H1 (cell line): ENCODE results near the gene SKAP1. TPM values are rescaled to one million over a fixed set of nuclear protein-coding genes. Genes with fewer than 3 reads are reported as not detected.

Experiments
- CTCF ChIA-PET: fragments of 300-600 bp; sonication (Branson Sonifier 250); formaldehyde crosslinking; loops from one replicate; lab custom pipeline; 2021; ENCODE audit not compliant: partially characterized antibody; lab: Charles Lee
- POLR2A ChIA-PET: fragments of 300-600 bp; sonication (Branson Sonifier 250); formaldehyde crosslinking; loops from one replicate; lab custom pipeline; 2021; ENCODE audit warnings: inconsistent platforms; ENCODE audit not compliant: partially characterized antibody; lab: Charles Lee
- DNase-seq, 2 experiments: peaks; one replicate each; pipeline versions ENCODE4 v3.0.0 to v3.0.0-alpha.2; 2010 to 2022; ENCODE audit warnings: low spot score in 2 of 2, low read depth in 1 of 2, mixed read lengths in 1 of 2
- FAIRE-seq: peaks from 2 replicates; lab custom pipeline; 2011; peaks lifted over from hg19 to GRCh38; lab: Jason Lieb, UNC
- H2AFZ ChIP-seq: 2 replicates; pipeline ENCODE4 v1.8.1; 2012; ENCODE audit warnings: low read length, inconsistent platforms
- H2AK5ac ChIP-seq: 2 replicates; pipeline ENCODE4 v1.6.1; 2013; ENCODE audit warnings: low read depth, low read length
- H2BK120ac ChIP-seq: replicated peaks from 2 replicates; pipeline ENCODE3; 2013; ENCODE audit warnings: low read depth, low read length, inconsistent platforms
- H2BK12ac ChIP-seq: 2 replicates; pipeline ENCODE4 v1.6.1; 2013; ENCODE audit warnings: low read depth, low read length
- H2BK15ac ChIP-seq: 2 replicates; pipeline ENCODE4 v1.6.1; 2013; ENCODE audit warnings: low read length
- H2BK20ac ChIP-seq: 2 replicates; pipeline ENCODE4 v1.6.1; 2013; ENCODE audit warnings: low read length
- H2BK5ac ChIP-seq: 2 replicates; pipeline ENCODE4 v1.6.1; 2013; ENCODE audit warnings: low read depth, low read length
- H3K14ac ChIP-seq: 2 replicates; pipeline ENCODE4 v1.6.1; 2013; ENCODE audit warnings: inconsistent platforms; ENCODE audit not compliant: insufficient read length
- H3K18ac ChIP-seq: 2 replicates; pipeline ENCODE4 v1.6.1; 2013; ENCODE audit warnings: low read length; ENCODE audit errors: extremely low read depth
- H3K23ac ChIP-seq: 2 replicates; pipeline ENCODE4 v1.6.1; 2013; ENCODE audit warnings: inconsistent platforms; ENCODE audit not compliant: insufficient read length
- H3K23me2 ChIP-seq: 2 replicates; pipeline ENCODE4 v1.6.1; 2013; ENCODE audit warnings: low read depth, low read length
- H3K27ac ChIP-seq: 2 replicates; pipeline ENCODE4 v1.6.1; 2011; ENCODE audit warnings: low read depth, low read length, inconsistent platforms
- H3K27me3 ChIP-seq, 4 experiments: replicated peaks in 1 of 4; 1 replicate in 1 of 4; 2 replicates in 3 of 4; pipeline versions ENCODE4 v1.6.1 to v1.8.1; 2011 to 2013; ENCODE audit warnings: low read length in 3 of 4, mild to moderate bottlenecking in 3 of 4, inconsistent platforms in 2 of 4, mixed read lengths in 2 of 4, moderate library complexity in 1 of 4; ENCODE audit not compliant: control insufficient read depth in 3 of 4, insufficient read depth in 3 of 4; ENCODE audit errors: extremely low read depth in 1 of 4
- H3K36me3 ChIP-seq, 4 experiments: 2 replicates each; pipeline versions ENCODE4 v1.6.1 to v1.8.1; 2011 to 2013; ENCODE audit warnings: mild to moderate bottlenecking in 4 of 4, low read length in 3 of 4, moderate library complexity in 2 of 4, control low read depth in 1 of 4, inconsistent platforms in 1 of 4; ENCODE audit not compliant: insufficient read depth in 4 of 4, control insufficient read depth in 2 of 4
- H3K4ac ChIP-seq: replicated peaks from 2 replicates; pipeline ENCODE3; 2013; ENCODE audit warnings: low read length, low read depth, mixed read lengths, inconsistent platforms; ENCODE audit not compliant: insufficient read length
- H3K4me1 ChIP-seq, 4 experiments: replicated peaks in 1 of 4; 1 replicate in 1 of 4; 2 replicates in 3 of 4; pipeline versions ENCODE4 v1.6.1 to v1.8.1; 2011 to 2013; ENCODE audit warnings: low read length in 3 of 4, inconsistent platforms in 2 of 4, mixed read lengths in 1 of 4; ENCODE audit not compliant: insufficient read depth in 4 of 4, control insufficient read depth in 3 of 4
- H3K4me2 ChIP-seq, 2 experiments: 2 replicates each; pipeline versions ENCODE4 v1.6.1 to v1.8.1; 2011 to 2013; ENCODE audit warnings: low read depth in 2 of 2, low read length in 2 of 2, control low read depth in 1 of 2, inconsistent platforms in 1 of 2, mild to moderate bottlenecking in 1 of 2; ENCODE audit not compliant: insufficient read depth in 1 of 2
- H3K4me3 ChIP-seq, 4 experiments: fragments of 200-600, 300-600 bp in 1 of 4; sonication (generic), shearing (Covaris generic), sonication (Bioruptor Twin) in 1 of 4; 2 replicates each; pipeline versions ENCODE4 v1.5.1 to v1.8.1; 2011 to 2016; ENCODE audit warnings: low read length in 4 of 4, low read depth in 3 of 4, control low read depth in 2 of 4, inconsistent platforms in 2 of 4, mild to moderate bottlenecking in 2 of 4, mixed read lengths in 1 of 4, moderate library complexity in 1 of 4; ENCODE audit not compliant: insufficient read depth in 2 of 4; ENCODE audit errors: extremely low read depth in 1 of 4
- H3K56ac ChIP-seq: replicated peaks from 2 replicates; pipeline ENCODE3; 2013; ENCODE audit warnings: low read depth, mild to moderate bottlenecking, mixed read lengths, low read length, inconsistent platforms; ENCODE audit not compliant: insufficient read length
- H3K79me1 ChIP-seq: 2 replicates; pipeline ENCODE4 v1.6.1; 2013; ENCODE audit warnings: low read depth, low read length, control low read depth
- H3K79me2 ChIP-seq, 2 experiments: 2 replicates each; pipeline versions ENCODE4 v1.6.1 to v1.8.1; 2012 to 2013; ENCODE audit warnings: low read length in 2 of 2, mild to moderate bottlenecking in 2 of 2, inconsistent platforms in 1 of 2; ENCODE audit not compliant: insufficient read depth in 2 of 2, control insufficient read depth in 1 of 2
- H3K9ac ChIP-seq, 4 experiments: replicated peaks in 1 of 4; 1 replicate in 1 of 4; 2 replicates in 3 of 4; pipeline versions ENCODE4 v1.6.1 to v1.8.1; 2011 to 2013; ENCODE audit warnings: low read depth in 3 of 4, low read length in 3 of 4, control low read depth in 2 of 4, mild to moderate bottlenecking in 2 of 4, moderate library complexity in 2 of 4, inconsistent platforms in 1 of 4; ENCODE audit errors: extremely low read depth in 1 of 4
- H3K9me3 ChIP-seq, 2 experiments: 2 replicates each; pipeline versions ENCODE4 v1.6.1 to v1.8.1; 2012 to 2013; ENCODE audit warnings: mild to moderate bottlenecking in 2 of 2, moderate library complexity in 2 of 2, control low read depth in 1 of 2, inconsistent platforms in 1 of 2, low read depth in 1 of 2, low read length in 1 of 2, mixed read lengths in 1 of 2; ENCODE audit not compliant: insufficient read depth in 2 of 2
- H4K20me1 ChIP-seq, 2 experiments: replicated peaks in 1 of 2; 2 replicates each; pipeline versions ENCODE3 to v1.8.1; 2011 to 2013; ENCODE audit warnings: inconsistent platforms in 2 of 2, low read length in 2 of 2, mild to moderate bottlenecking in 1 of 2; ENCODE audit not compliant: insufficient read depth in 2 of 2, control insufficient read depth in 1 of 2
- H4K5ac ChIP-seq: 2 replicates; pipeline ENCODE4 v1.6.1; 2013; ENCODE audit warnings: low read length, low read depth, mixed read lengths, inconsistent platforms; ENCODE audit not compliant: insufficient read length
- H4K8ac ChIP-seq: 2 replicates; pipeline ENCODE4 v1.8.0; 2013; ENCODE audit warnings: mild to moderate bottlenecking, moderate library complexity, low read length, inconsistent platforms; ENCODE audit not compliant: insufficient read depth; ENCODE audit errors: extremely low read depth
- H4K91ac ChIP-seq: replicated peaks from 2 replicates; pipeline ENCODE3; 2013; ENCODE audit warnings: low read length, mixed read lengths, inconsistent platforms; ENCODE audit not compliant: insufficient read length
- FOSL1 ChIP-seq: IDR thresholded peaks from 2 replicates; pipeline ENCODE4 v1.6.1; 2011; ENCODE audit warnings: mild to moderate bottlenecking, low read depth, low read length, moderate library complexity; ENCODE audit not compliant: insufficient read depth
- GTF2F1 ChIP-seq: IDR thresholded peaks from 2 replicates; pipeline ENCODE4 v1.6.1; 2012; ENCODE audit warnings: low read depth, low read length, improper control_type of control experiment, borderline replicate concordance
- KDM4A ChIP-seq: IDR thresholded peaks from one replicate; pipeline ENCODE4 v1.7.1; 2012; ENCODE audit warnings: low read depth, mild to moderate bottlenecking, moderate library complexity, low read length, inconsistent platforms; ENCODE audit not compliant: severe bottlenecking
- NANOG ChIP-seq: IDR thresholded peaks from 2 replicates; pipeline ENCODE4 v1.6.1; 2011; ENCODE audit warnings: low read length, low read depth, mild to moderate bottlenecking, inconsistent platforms; ENCODE audit not compliant: insufficient read depth, poor library complexity, severe bottlenecking
- POLR2A ChIP-seq, 2 experiments: IDR thresholded peaks; 1 replicate in 1 of 2; 2 replicates in 1 of 2; pipeline ENCODE4 v1.6.1; 2011; ENCODE audit warnings: low read depth in 2 of 2, low read length in 2 of 2, mild to moderate bottlenecking in 2 of 2; ENCODE audit errors: control extremely low read depth in 1 of 2
- RXRA ChIP-seq: IDR thresholded peaks from 2 replicates; pipeline ENCODE4 v1.6.1; 2011; ENCODE audit warnings: low read depth, mild to moderate bottlenecking, low read length, moderate library complexity; ENCODE audit not compliant: insufficient read depth
- SAP30 ChIP-seq: fragments of 300-600 bp; sonication (generic); IDR thresholded peaks from 2 replicates; pipeline ENCODE4 v1.7.1; 2012; ENCODE audit warnings: low read length, moderate library complexity, mild to moderate bottlenecking, inconsistent platforms; ENCODE audit not compliant: insufficient read depth, insufficient replicate concordance
- SIX5 ChIP-seq: IDR thresholded peaks from 2 replicates; pipeline ENCODE4 v1.6.1; 2011; ENCODE audit warnings: mild to moderate bottlenecking, low read depth, low read length
- SRF ChIP-seq: IDR thresholded peaks from 2 replicates; pipeline ENCODE4 v1.6.1; 2011; ENCODE audit warnings: mild to moderate bottlenecking, low read depth, low read length, moderate library complexity
- WGBS, 2 experiments: shearing (Covaris generic) in 1 of 2; methylation state at CpG; one replicate each; pipeline versions ENCODE4 v1.1.6 to v1.1.7; 2013 to 2015; ENCODE audit warnings: low lambda C conversion rate in 2 of 2, mixed read lengths in 2 of 2, inconsistent platforms in 1 of 2, low coverage in 1 of 2, missing lambda C conversion rate in 1 of 2; ENCODE audit not compliant: insufficient replicate concordance in 2 of 2, insufficient coverage in 1 of 2, insufficient read length in 1 of 2; ENCODE audit errors: extremely low coverage in 1 of 2, missing lambda C conversion rate in 1 of 2; 5-methylcytosine and 5-hydroxymethylcytosine counted together
- polyA plus RNA-seq, 7 experiments: library from polyadenylated mRNA; depleted of rRNA in 3 of 7; stranded (reverse) in 5 of 7; unstranded in 2 of 7; fragments of >200 nt in 5 of 7; fragments of 200-250 nt in 2 of 7; gene quantifications; 1 replicate in 5 of 7; 2 replicates in 1 of 7; 4 replicates in 1 of 7; pipeline versions ENCODE4 v1.2.1 to v1.2.3, GENCODE V29; 2011 to 2013; ENCODE audit warnings: missing spikeins in 2 of 7, mixed read lengths in 2 of 7
- total RNA-seq: library from RNA; stranded (reverse); fragmentation: NEBNext Ultra II Directional; extraction: Animal tissue kit (Norgen Biotek cat#: 25700); gene quantifications from 2 replicates; pipeline ENCODE4 v1.2.1, GENCODE V29; 2021

The SKAP1 gene
- total and polyA plus RNA-seq, 2 of the 8 experiments (the other 6 are each of a cell fraction or from before 2014, with no cell fraction given): not detected

DNA sequence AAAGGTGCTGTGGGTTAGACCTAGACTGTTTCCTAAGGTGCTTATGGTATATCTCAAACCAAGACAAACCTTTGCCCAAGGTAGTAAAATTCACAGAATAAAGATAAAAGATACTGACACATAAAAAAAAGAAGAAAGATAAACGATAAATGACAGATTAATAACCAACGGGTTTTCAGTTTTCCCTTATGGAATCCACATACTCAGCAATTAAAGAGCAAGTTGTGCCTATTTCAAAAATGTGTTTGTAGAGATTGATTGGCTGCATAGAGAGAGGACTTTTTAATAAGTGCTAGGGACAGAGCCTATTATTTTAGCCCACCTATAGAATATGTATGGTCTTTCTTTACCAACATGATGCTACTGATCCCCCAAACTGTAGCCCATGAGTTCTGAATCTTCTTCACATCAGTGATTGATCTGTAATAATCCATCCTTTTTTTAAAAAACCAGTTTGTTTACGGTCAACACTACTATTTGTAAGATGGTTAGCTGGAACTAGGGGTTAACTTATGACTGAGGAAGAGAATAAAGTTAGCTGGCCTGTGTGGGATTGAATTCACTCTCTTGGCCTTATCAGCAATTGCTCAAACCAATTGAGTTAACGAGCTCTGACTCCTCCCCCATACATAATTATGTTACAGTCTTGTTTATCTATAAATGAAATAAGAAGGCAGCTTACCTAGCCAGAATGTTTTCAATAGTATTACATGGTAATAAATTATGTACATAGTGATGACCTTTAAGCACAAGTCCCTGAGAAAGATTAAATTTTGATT, 268.7 kb downstream of the SKAP1 start:
- 77% methylated on average over 4 of the region's 4 CpGs; no CpG with 5 or more reads in 1 of the 2 experiments for WGBS, 2 experiments
- Histone ChIP-seq H3K9me3 (no peaks in the 10 kb centered on the region), H2BK20ac (no peak overlapping the region; the same call in 1 of the 2 replicates), H4K91ac (no peak overlapping the region), H3K79me1 (no peaks in the 10 kb centered on the region), H3K4me3 (peak overlapping the region in 1 of 4 experiments; percentile 41; a peak in 2 of 8 replicates), H2BK12ac (no peak overlapping the region), H3K4me2 (peak overlapping the region; percentile 57 to 61), H3K79me2 (no peaks in the 10 kb centered on the region), H3K23me2 (no peaks in the 10 kb centered on the region), H3K4ac (no peak overlapping the region), H3K36me3 (no peaks in the 10 kb centered on the region), H2BK120ac (no peak overlapping the region), H2AK5ac (no peak overlapping the region), H4K5ac (no peak overlapping the region), H2BK15ac (no peak overlapping the region), H2AFZ (no peak overlapping the region), H4K8ac (no peak overlapping the region), H3K18ac (no peak overlapping the region; the same call in 1 of the 2 replicates), H3K27me3 (peaks cover 4 to 26% (median 21%) of the 10 kb centered on the region in 4 experiments; a peak in 5 of 7 replicates), H4K20me1 (no peaks in the 10 kb centered on the region), H2BK5ac (no peak overlapping the region), H3K4me1 (peaks cover 4 to 27% (median 15%) of the 10 kb centered on the region in 4 experiments; a peak in 6 of 7 replicates), H3K14ac (no peak overlapping the region), H3K23ac (no peak overlapping the region), H3K9ac (no peak overlapping the region), H3K56ac (no peak overlapping the region), H3K27ac (no peak overlapping the region)
- TF ChIP-seq SAP30 (no peak), KDM4A (no peak), SRF (no peak), FOSL1 (no peak), GTF2F1 (no peak), SIX5 (no peak), RXRA (no peak), POLR2A (IDR thresholded peaks at IDR 0.05; ENCODE audit: control extremely low read depth in 1 of 2, low read depth in 2 of 2, low read length in 2 of 2) (no peak), NANOG (no peak)
- FAIRE-seq (no peak), DNase-seq (no peak)
- POLR2A ChIA-PET: interaction anchor here (0.8 to 2.0 kb wide), 2 partner anchors 13 to 113 kb away, joined by 3 to 5 read pairs; partner anchors contain the start of gene NFE2L1
- CTCF ChIA-PET: interaction anchor here (0.7 to 1.7 kb wide), 5 partner anchors 13 to 133 kb away, joined by 3 to 5 read pairs (median 3); no protein-coding TSS in a partner anchor
